Measurements from ENCODE around the gene ZCCHC24. TPM values are rescaled to one million over a fixed set of nuclear protein-coding genes. Genes with fewer than 3 reads are reported as not detected.

ZCCHC24 gene
- total RNA-seq, 2 donors from 2014 or later = 45.6 to 85.9 TPM

DNA sequence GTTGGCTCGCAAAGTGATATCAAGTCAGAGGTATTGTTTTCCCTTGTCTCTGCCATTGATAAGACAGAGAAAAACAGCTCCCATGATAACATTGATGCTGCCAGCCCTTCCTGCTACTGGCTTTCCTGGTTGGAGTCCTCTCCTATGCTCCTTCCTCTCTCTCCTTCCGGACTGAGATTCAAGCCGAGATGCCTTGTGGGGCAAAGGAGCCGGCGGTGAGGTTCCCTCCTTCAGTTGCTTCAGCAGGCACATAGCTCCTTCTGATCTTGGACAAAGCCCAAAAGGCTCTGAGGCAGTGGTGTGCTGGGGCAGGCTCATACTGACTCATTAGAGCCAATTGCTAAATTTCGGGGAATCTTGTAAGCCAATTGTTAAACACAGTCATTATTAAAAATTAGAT, 8.8 kb upstream of the ZCCHC24 start:
- no peak overlapping the region for H3K4me3 ChIP-seq
- TF ChIP-seq, protein P1, sequence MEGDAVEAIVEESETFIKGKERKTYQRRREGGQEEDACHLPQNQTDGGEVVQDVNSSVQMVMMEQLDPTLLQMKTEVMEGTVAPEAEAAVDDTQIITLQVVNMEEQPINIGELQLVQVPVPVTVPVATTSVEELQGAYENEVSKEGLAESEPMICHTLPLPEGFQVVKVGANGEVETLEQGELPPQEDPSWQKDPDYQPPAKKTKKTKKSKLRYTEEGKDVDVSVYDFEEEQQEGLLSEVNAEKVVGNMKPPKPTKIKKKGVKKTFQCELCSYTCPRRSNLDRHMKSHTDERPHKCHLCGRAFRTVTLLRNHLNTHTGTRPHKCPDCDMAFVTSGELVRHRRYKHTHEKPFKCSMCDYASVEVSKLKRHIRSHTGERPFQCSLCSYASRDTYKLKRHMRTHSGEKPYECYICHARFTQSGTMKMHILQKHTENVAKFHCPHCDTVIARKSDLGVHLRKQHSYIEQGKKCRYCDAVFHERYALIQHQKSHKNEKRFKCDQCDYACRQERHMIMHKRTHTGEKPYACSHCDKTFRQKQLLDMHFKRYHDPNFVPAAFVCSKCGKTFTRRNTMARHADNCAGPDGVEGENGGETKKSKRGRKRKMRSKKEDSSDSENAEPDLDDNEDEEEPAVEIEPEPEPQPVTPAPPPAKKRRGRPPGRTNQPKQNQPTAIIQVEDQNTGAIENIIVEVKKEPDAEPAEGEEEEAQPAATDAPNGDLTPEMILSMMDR (IDR thresholded peaks at IDR 0.05) = no peak
- H3K36me3 ChIP-seq = no peaks in the 10 kb centered on the region
- no peaks in the 10 kb centered on the region for H3K9me3 ChIP-seq
- H3K27me3 ChIP-seq = no peaks in the 10 kb centered on the region
- DNase-seq (ENCODE audit: low spot score) = peak; percentile 75
- no peak overlapping the region for H3K27ac ChIP-seq
- H3K4me1 ChIP-seq = no peaks in the 10 kb centered on the region

DNA sequence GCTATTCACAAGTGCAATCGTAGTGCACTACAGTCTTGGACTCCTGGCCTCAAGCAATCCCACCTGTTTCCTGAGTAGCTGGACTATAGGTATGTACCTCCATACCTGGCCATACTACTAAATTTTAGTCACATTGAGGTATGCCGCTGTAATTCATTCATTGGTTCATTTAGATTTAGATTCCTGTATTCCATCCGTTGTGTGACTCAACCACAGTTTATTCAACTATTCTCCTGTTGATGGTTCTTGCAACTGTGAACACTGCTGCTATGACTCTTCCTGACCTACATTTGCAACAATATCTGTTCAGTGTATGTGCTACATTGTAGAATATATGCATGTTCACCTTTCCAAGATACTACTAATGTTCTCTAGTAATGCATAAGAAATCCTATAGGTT, 8.0 kb upstream of the ZCCHC24 start:
- Histone ChIP-seq H3K4me3 (no peak overlapping the region), H3K36me3 (no peaks in the 10 kb centered on the region), H3K27ac (no peak overlapping the region), H3K9me3 (no peaks in the 10 kb centered on the region), H3K4me1 (no peaks in the 10 kb centered on the region), H3K27me3 (no peaks in the 10 kb centered on the region)
- no peak for DNase-seq (ENCODE audit: low spot score)
- TF ChIP-seq, protein P1 (IDR thresholded peaks at IDR 0.05) = no peak

DNA sequence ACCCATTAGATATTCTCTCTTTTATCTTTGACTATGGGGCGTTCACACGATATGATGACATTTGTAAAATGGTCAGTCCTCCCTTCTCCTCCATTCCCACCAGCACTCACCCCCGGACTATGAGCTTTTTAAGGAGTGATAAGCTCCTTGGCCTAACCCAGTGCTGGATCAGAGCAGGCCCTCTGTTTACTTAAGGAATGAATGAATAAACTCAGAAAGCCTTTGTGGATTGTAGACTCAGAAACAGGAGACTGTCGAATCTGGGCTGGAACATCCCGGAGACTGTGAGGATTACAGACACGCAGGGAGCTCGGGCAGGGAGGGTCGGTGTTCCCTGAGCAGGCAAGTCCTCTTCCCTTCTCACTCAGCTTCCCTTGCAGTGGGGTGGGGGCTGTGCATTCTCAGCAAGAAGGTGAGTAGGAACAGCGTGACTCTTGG, 6.8 kb upstream of the ZCCHC24 start:
- no peak overlapping the region for H3K27ac ChIP-seq
- TF ChIP-seq, protein P1 (IDR thresholded peaks at IDR 0.05) = no peak
- no peak for DNase-seq (ENCODE audit: low spot score)
- H3K4me3 ChIP-seq = no peak overlapping the region
- H3K4me1 ChIP-seq = peaks cover 0 to under 1% of the 10 kb centered on the region in 2 donors
- H3K36me3 ChIP-seq = no peaks in the 10 kb centered on the region
- no peaks in the 10 kb centered on the region for H3K9me3 ChIP-seq
- no peaks in the 10 kb centered on the region for H3K27me3 ChIP-seq

DNA sequence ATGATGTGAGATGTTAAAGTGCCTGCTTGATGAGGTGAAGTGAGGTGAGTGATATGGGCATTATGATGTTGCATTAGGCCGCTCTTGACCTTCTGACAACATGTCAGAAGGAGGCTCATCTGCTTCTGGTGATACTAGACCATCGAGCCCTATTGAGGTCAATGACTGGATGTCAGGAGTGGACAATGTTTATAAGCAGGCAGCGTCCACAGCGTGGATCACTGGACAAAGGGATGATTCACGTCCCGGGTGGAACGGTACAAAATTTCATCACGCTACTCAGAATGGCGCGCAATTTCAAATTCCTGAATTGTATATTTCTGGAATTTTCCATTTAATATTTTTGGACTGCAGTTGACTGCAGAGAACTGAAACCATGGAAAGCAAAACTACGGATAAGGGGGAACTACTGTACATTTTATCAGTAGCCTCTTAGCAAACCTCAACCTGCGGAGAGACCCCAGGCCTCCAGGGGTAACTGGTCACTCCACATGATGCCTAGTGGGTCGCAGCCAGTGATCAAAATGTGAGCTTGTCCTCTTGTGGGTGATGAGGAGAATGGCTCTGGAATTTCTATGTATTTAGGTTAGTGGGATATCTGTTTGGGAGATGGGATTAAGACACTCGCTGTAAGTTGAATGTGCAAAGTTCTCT, 5.7 kb upstream of the ZCCHC24 start:
- H3K36me3 ChIP-seq = no peaks in the 10 kb centered on the region
- peaks cover 0 to 11% of the 10 kb centered on the region in 2 donors for H3K4me1 ChIP-seq
- H3K27me3 ChIP-seq = no peaks in the 10 kb centered on the region
- no peak overlapping the region for H3K27ac ChIP-seq
- TF ChIP-seq, protein P1 (IDR thresholded peaks at IDR 0.05) = no peak
- no peaks in the 10 kb centered on the region for H3K9me3 ChIP-seq
- no peak for DNase-seq (ENCODE audit: low spot score)
- H3K4me3 ChIP-seq = no peak overlapping the region

DNA sequence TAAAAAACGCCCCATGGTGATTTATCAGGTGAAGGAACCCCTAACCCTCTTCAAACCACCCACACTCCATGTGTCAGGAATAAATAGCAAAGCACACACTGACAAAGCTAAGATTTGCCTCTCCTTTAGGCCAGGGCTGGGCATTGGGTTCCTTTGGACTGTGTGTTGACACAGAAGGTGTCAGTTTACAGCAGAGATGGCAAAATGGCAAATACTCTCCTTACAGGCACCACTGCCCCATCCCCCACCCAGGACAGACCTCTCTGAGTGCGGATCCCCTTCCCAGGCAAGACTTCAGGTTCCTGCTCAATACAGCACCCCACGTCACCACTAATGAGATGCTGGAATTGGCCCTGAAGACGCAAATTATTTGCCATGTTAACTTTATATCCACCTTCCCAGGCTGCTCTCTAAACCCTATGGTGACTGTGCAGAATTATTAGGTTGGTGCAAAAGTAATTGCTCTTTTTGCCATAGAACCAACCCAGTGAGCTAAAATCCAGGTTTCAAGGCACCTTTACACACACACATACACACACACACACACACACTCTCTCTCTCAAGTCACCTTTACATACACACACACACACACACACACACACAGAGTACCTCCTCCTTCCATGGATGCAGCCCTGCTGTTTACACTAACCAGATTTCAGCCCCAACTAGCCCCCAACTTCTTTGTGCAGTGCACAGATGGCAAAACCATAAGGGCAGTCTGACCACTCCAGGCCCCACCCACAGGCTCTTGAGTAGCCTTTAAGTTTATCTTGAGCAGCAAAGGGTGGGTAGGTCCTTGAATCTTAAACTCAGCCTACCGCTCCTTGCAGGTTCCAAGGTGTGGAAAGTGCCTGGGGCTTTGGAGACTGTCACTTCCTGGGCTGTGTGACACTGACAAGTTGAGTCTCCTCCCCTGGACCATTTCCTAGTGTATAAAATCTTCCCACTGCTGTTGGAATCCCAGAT, 4.0 kb upstream of the ZCCHC24 start:
- Histone ChIP-seq H3K36me3 (no peaks in the 10 kb centered on the region), H3K4me3 (no peak overlapping the region), H3K4me1 (peaks cover 0 to 11% of the 10 kb centered on the region in 2 donors), H3K27me3 (no peaks in the 10 kb centered on the region), H3K9me3 (no peaks in the 10 kb centered on the region), H3K27ac (no peak overlapping the region)
- DNase-seq (ENCODE audit: low spot score) = no peak
- TF ChIP-seq, protein P1 (IDR thresholded peaks at IDR 0.05) = no peak

All from right atrium auricular region (tissue), 2 donors.